GM12872 (cell line): Measurements from ENCODE around the gene PPP1R14B.

Source experiments
- CTCF ChIP-seq: IDR thresholded peaks from 3 replicates; pipeline ENCODE4 v1.5.1; 2011; ENCODE audit warnings: low read depth, mild to moderate bottlenecking, low read length, moderate library complexity; ENCODE audit not compliant: insufficient read depth

Gene PPP1R14B

GRCh38 chr11:64276653-64277431 is 30.1 kb upstream of the PPP1R14B start:
- TF ChIP-seq CTCF, result no peak

- no peak for TF ChIP-seq CTCF
Measured at GRCh38 chr11:64275841-64276240, 29.1 kb upstream of the PPP1R14B start.

- no peak for TF ChIP-seq CTCF
Measured at GRCh38 chr11:64275031-64275800, 28.5 kb upstream of the PPP1R14B start.

GRCh38 chr11:64269540-64270220 is 22.9 kb upstream of the PPP1R14B start:
- no peak for TF ChIP-seq CTCF

DNA sequence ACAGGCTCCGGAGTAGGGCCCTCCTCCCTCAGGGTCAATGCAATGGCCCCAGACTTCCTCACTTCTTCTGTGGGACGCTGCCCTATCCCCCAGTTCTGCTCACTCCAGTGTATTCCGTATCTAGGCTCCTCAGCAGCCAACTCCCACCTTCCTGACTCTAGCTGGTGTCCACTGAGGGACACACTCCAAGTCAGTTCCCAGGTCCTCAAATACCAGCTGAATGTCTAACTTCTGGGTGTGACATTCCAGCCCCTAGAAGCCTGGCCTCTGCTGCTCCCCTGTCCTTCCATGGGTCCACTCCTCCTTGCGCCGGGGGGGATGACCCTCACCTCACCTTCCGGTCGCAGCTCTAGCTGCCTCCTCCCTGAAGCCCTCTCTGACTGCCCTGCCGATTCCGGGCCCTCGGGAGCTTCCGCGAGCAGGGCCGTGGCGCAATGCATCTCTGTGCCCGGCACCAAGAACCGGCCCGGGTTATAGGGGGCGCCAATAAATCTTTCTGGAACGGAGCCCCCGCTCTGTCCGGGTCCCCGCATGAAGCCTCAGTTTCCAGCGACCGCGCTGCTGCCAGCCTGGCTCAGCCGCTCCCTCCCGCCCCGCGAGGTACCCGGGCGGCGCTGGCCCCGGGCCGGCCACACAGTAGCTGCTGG is 22.3 kb upstream of the PPP1R14B start:
- no peak for TF ChIP-seq CTCF

GRCh38 chr11:64268025-64268892 is 21.5 kb upstream of the PPP1R14B start:
- TF ChIP-seq CTCF, result no peak
